Right lobe of liver (tissue), 6 donors: ENCODE data around the gene SPATA6. TPM values are rescaled to one million over a fixed set of nuclear protein-coding genes. Genes with fewer than 3 reads are reported as not detected.

Source experiments
- ATAC-seq, 4 donors: fragments of 200-7000 bp; cut with Tn5 transposase; one replicate each; pipeline ENCODE4 v1.9.1; 2020; ENCODE audit warnings: mild to moderate bottlenecking in 4 of 4, moderate library complexity in 4 of 4
- DNase-seq, 3 donors: peaks; one replicate each; pipeline ENCODE4 v3.0.0-alpha.2; 2020
- H3K27ac ChIP-seq, 3 donors: fragments of 200-600 bp; one replicate each; pipeline ENCODE4 v1.8.0; 2022
- H3K27me3 ChIP-seq, 2 donors: fragments of 200-600 bp; one replicate each; pipeline ENCODE4 v1.8.0; 2022
- H3K36me3 ChIP-seq, 4 donors: fragments of 200-600 bp; sonication (generic) in 1 of 4; one replicate each; pipeline versions ENCODE4 v1.5.1 to v1.8.0; 2017 to 2022; ENCODE audit warnings: control low read depth in 1 of 4
- H3K4me1 ChIP-seq, 4 donors: fragments of 200-600 bp; sonication (generic) in 1 of 4; one replicate each; pipeline versions ENCODE4 v1.5.1 to v1.8.0; 2017 to 2022; ENCODE audit warnings: control low read depth in 1 of 4
- H3K4me3 ChIP-seq, 3 donors: fragments of 200-600 bp; one replicate each; pipeline ENCODE4 v1.8.0; 2022
- H3K9me3 ChIP-seq, 4 donors: fragments of 200-600 bp; sonication (generic) in 1 of 4; one replicate each; pipeline versions ENCODE4 v1.5.1 to v1.8.0; 2017 to 2022; ENCODE audit warnings: control low read depth in 1 of 4
- CTCF ChIP-seq, 4 donors: fragments of 200-600 bp in 3 of 4; fragments of 450-650 bp in 1 of 4; IDR thresholded peaks; one replicate each; pipeline versions ENCODE4 v1.5.1 to v1.8.0; 2016 to 2022; ENCODE audit warnings: antibody characterized with exemption in 4 of 4, mild to moderate bottlenecking in 2 of 4
- POLR2A ChIP-seq: fragments of 450-650 bp; IDR thresholded peaks from one replicate; pipeline ENCODE4 v1.6.1; 2017; ENCODE audit warnings: antibody characterized with exemption, mild to moderate bottlenecking
- WGBS: methylation state at CpG from one replicate; pipeline ENCODE4 v1.1.6; 2018; ENCODE audit warnings: low coverage, low lambda C conversion rate; ENCODE audit not compliant: insufficient coverage; ENCODE audit errors: missing lambda C conversion rate; 5-methylcytosine and 5-hydroxymethylcytosine counted together
- intact Hi-C, 2 donors: fragments of 100-400 bp; cut with DNase I; formaldehyde crosslinking; loops; one replicate each; pipeline versions ENCODE4 v1.11.2 to v1.14.1; 2022
- small RNA-seq, 2 experiments: library from RNA; depleted of rRNA; stranded (forward); fragments of <200 nt; gene quantifications; one replicate each; pipeline ENCODE3, GENCODE V24; 2016
- total RNA-seq, 6 experiments: library from RNA; depleted of rRNA in 2 of 6; stranded (reverse); fragments of >200 nt in 2 of 6; fragmentation: NEBNext Ultra II Directional in 3 of 6; extraction: Animal tissue kit (Norgen Biotek cat#: 25700) in 3 of 6; gene quantifications; one replicate each; pipeline versions ENCODE4 v1.1.0 to v1.2.4, GENCODE V29; 2016 to 2023
- donor health status: DM: no; HTN: yes; CAD: no.
- donor health status: DM: no; HTN: no; CAD: no.
- donor health status: DM: no; HTN: no; CAD: no.
- donor health status: DM: no; HTN: yes; CAD: no.
- donor health status: DM: no; HTN: yes; CAD: no.

The SPATA6 gene
- total RNA-seq, 6 experiments from 2014 or later, result 2.5 to 8.4 (median 4.5) TPM

GRCh38 chr1:48246727-48247126 is 225.3 kb downstream of the SPATA6 start:
- ATAC-seq, result peak; percentile 42 to 82 (median 62)
- no peaks in the 10 kb centered on the region for H3K36me3 ChIP-seq
- no peaks in the 10 kb centered on the region for H3K4me1 ChIP-seq
- no peak overlapping the region for H3K4me3 ChIP-seq
- WGBS, result 80% methylated on average over 1 of the region's 1 CpG
- no peak overlapping the region for H3K27ac ChIP-seq
- no peaks in the 10 kb centered on the region for H3K27me3 ChIP-seq
- no peak for TF ChIP-seq POLR2A
- TF ChIP-seq CTCF (IDR thresholded peaks at IDR 0.05), result no peak
- no peaks in the 10 kb centered on the region for H3K9me3 ChIP-seq
- intact Hi-C loops, result no loop called here
- peak in 2 of 3 donors; percentile 71 to 72 for DNase-seq

Small RNAs within 50 kb of the gene (small RNA-seq; reads per million reads assigned to genes)
- gene RNU4-61P (0 reads per million in 2 experiments), gene RNU6-723P (0 reads per million in 2 experiments)

Other genes starting within 250 kb of the SPATA6 start
- 10 to 100 TPM in 4 of 6 experiments, 1 to 10 TPM in 2; 8.5 to 16.9 (median 11.8) TPM for gene SLC5A9, start 249.5 kb downstream of the SPATA6 start, total RNA-seq